Memory B cell (primary cell): Measurements from ENCODE around the gene ZNF775.
"Not testable (repeated sequence)": the region's sequence is repeated elsewhere in the genome, so short reads cannot be mapped to it uniquely, and the experiment has no call there.

Experiments
- ATAC-seq: fragments of 150-1000 bp; cut with Tn5 transposase; 2 replicates; pipeline ENCODE4 v1.10.0; 2021; ENCODE audit warnings: low read depth, mild to moderate bottlenecking, moderate library complexity
- DNase-seq, 2 donors: peaks; one replicate each; pipeline ENCODE4 v3.0.0; 2022; ENCODE audit warnings: low spot score in 2 of 2
- H3K27ac Mint-ChIP-seq: one replicate; pipeline ENCODE4 v1.8.0; 2022; ENCODE audit warnings: mild to moderate bottlenecking, moderate library complexity, mixed read lengths
- H3K27me3 Mint-ChIP-seq: one replicate; pipeline ENCODE4 v1.8.0; 2022; ENCODE audit warnings: mixed read lengths
- H3K36me3 Mint-ChIP-seq: one replicate; pipeline ENCODE4 v1.8.0; 2022; ENCODE audit warnings: mild to moderate bottlenecking, mixed read lengths
- H3K4me1 Mint-ChIP-seq: one replicate; pipeline ENCODE4 v1.8.0; 2022; ENCODE audit warnings: mixed read lengths
- H3K4me3 Mint-ChIP-seq: one replicate; pipeline ENCODE4 v1.8.0; 2022; ENCODE audit warnings: mild to moderate bottlenecking, moderate library complexity, mixed read lengths
- H3K9me3 Mint-ChIP-seq: one replicate; pipeline ENCODE4 v1.8.0; 2022; ENCODE audit warnings: mixed read lengths

The ZNF775 gene

GRCh38 chr7:150377635-150378034, 1.5 kb upstream of the ZNF775 start:
- Mint-ChIP-seq H3K36me3 (peaks cover 2% of the 10 kb centered on the region), H3K4me1 (peaks cover 60% of the 10 kb centered on the region), H3K4me3 (peak overlapping the region; percentile 61), H3K27ac (peak overlapping the region; percentile 98), H3K9me3 (no peaks in the 10 kb centered on the region), H3K27me3 (no peaks in the 10 kb centered on the region)
- ATAC-seq (no peak), DNase-seq (no peak)

GRCh38 chr7:150378115-150378852, 846 bp upstream of the ZNF775 start:
- Mint-ChIP-seq H3K9me3 (no peaks in the 10 kb centered on the region), H3K4me3 (peak overlapping the region; percentile 82), H3K36me3 (peaks cover 2% of the 10 kb centered on the region), H3K27ac (peak overlapping the region; percentile 98), H3K4me1 (peaks cover 60% of the 10 kb centered on the region), H3K27me3 (no peaks in the 10 kb centered on the region)
- DNase-seq (no peak), ATAC-seq (peak; percentile 2)

GRCh38 chr7:150379441-150380379, 580 bp downstream of the ZNF775 start:
- Mint-ChIP-seq H3K4me1 (peaks cover 50% of the 10 kb centered on the region), H3K4me3 (peak overlapping the region; percentile 89), H3K27me3 (no peaks in the 10 kb centered on the region), H3K9me3 (no peaks in the 10 kb centered on the region), H3K27ac (peak overlapping the region; percentile 98), H3K36me3 (no peaks in the 10 kb centered on the region)
- DNase-seq (no peak), ATAC-seq (no peak)

- Mint-ChIP-seq H3K9me3 (no peaks in the 10 kb centered on the region), H3K4me1 (peaks cover 50% of the 10 kb centered on the region), H3K27ac (peak overlapping the region; percentile 98), H3K36me3 (no peaks in the 10 kb centered on the region), H3K4me3 (peak overlapping the region; percentile 89), H3K27me3 (no peaks in the 10 kb centered on the region)
- ATAC-seq (no peak), DNase-seq (no peak)
Observed at GRCh38 chr7:150380463-150380862, 1.3 kb downstream of the ZNF775 start.

- H3K4me1 Mint-ChIP-seq: peaks cover 45% of the 10 kb centered on the region
- no peaks in the 10 kb centered on the region for H3K36me3 Mint-ChIP-seq
- H3K27ac Mint-ChIP-seq: no peak overlapping the region
- DNase-seq (no peak), ATAC-seq (no peak)
- H3K4me3 Mint-ChIP-seq: no peak overlapping the region
- no peaks in the 10 kb centered on the region for H3K9me3 Mint-ChIP-seq
- H3K27me3 Mint-ChIP-seq: no peaks in the 10 kb centered on the region
Observed at GRCh38 chr7:150381096-150381495, 2.0 kb downstream of the ZNF775 start.

GRCh38 chr7:150381785-150382122, 2.6 kb downstream of the ZNF775 start:
- H3K27me3 Mint-ChIP-seq: no peaks in the 10 kb centered on the region
- H3K4me3 Mint-ChIP-seq: no peak overlapping the region
- H3K9me3 Mint-ChIP-seq: no peaks in the 10 kb centered on the region
- peak overlapping the region; percentile 84 for H3K27ac Mint-ChIP-seq
- DNase-seq (no peak), ATAC-seq (no peak)
- peaks cover 2% of the 10 kb centered on the region for H3K36me3 Mint-ChIP-seq
- H3K4me1 Mint-ChIP-seq: peaks cover 39% of the 10 kb centered on the region

- H3K4me3 Mint-ChIP-seq: peak overlapping the region; percentile 14
- peak overlapping the region; percentile 84 for H3K27ac Mint-ChIP-seq
- ATAC-seq: no peak
- no peak for DNase-seq
- H3K4me1 Mint-ChIP-seq: peaks cover 39% of the 10 kb centered on the region
- H3K9me3 Mint-ChIP-seq: no peaks in the 10 kb centered on the region
- H3K36me3 Mint-ChIP-seq: peaks cover 3% of the 10 kb centered on the region
- no peaks in the 10 kb centered on the region for H3K27me3 Mint-ChIP-seq
Observed at GRCh38 chr7:150382123-150382843, 3.2 kb downstream of the ZNF775 start.

DNA sequence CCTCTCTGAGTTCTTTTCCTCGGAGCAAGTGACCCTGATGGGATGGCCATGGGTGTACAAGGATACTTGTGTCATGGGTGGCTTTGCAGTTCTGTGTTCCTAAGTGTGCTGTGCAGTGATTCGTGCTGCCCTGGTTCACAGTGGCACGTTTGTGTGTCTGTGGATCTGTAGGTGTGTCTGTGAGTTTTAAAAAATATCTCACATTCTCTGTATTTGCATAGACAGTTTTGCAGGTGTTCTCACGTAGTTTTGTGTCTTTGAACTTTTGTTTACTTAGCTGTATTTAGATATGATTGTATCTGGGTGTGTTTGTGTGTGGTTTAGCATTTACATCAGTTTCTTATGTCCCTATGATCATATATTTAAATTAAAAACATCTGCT, 3.7 kb downstream of the ZNF775 start:
- ATAC-seq (no peak), DNase-seq (no peak)
- H3K27ac Mint-ChIP-seq: peak overlapping the region; percentile 48
- H3K9me3 Mint-ChIP-seq: no peaks in the 10 kb centered on the region
- no peak overlapping the region for H3K4me3 Mint-ChIP-seq
- peaks cover 3% of the 10 kb centered on the region for H3K36me3 Mint-ChIP-seq
- H3K27me3 Mint-ChIP-seq: no peaks in the 10 kb centered on the region
- H3K4me1 Mint-ChIP-seq: peaks cover 35% of the 10 kb centered on the region

DNA sequence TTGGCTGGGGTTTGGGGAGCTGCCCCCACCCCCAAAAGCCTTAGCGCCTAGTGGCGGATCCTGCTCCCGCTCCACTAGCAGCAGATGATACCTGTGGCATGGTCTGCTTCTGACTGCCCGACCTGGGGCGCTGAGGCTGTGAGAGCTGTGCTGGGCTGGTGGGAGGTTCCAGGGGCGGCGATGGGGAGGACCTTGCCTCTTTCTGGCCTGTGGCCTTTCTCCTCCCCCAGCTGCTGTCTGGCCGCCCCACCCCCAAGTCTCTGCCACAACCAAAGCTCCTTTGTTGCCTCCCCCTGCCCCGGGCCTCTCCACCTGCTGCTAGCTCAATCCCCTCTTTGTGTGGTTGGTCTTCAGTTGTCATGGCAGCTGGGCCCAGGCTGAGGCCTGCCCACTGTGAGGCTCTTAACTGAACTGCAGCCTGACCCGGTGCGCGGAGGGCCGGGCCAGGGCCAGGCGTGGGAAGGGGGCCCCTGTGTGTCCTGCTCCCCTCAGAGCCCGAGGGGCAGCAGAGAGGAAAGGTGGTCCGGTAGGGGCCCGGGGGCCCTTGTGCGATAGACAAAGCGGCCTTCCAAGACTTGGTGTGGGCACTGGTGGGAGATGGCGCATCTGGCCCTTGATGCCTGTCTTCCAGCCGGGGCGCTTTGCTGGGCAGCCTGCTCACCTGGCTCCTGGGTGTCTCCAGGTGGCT, 4.7 kb downstream of the ZNF775 start:
- DNase-seq (no peak), ATAC-seq (no peak)
- no peak overlapping the region for H3K27ac Mint-ChIP-seq
- no peaks in the 10 kb centered on the region for H3K27me3 Mint-ChIP-seq
- H3K36me3 Mint-ChIP-seq: peaks cover 3% of the 10 kb centered on the region
- H3K4me1 Mint-ChIP-seq: peaks cover 31% of the 10 kb centered on the region
- no peaks in the 10 kb centered on the region for H3K9me3 Mint-ChIP-seq
- no peak overlapping the region for H3K4me3 Mint-ChIP-seq

DNA sequence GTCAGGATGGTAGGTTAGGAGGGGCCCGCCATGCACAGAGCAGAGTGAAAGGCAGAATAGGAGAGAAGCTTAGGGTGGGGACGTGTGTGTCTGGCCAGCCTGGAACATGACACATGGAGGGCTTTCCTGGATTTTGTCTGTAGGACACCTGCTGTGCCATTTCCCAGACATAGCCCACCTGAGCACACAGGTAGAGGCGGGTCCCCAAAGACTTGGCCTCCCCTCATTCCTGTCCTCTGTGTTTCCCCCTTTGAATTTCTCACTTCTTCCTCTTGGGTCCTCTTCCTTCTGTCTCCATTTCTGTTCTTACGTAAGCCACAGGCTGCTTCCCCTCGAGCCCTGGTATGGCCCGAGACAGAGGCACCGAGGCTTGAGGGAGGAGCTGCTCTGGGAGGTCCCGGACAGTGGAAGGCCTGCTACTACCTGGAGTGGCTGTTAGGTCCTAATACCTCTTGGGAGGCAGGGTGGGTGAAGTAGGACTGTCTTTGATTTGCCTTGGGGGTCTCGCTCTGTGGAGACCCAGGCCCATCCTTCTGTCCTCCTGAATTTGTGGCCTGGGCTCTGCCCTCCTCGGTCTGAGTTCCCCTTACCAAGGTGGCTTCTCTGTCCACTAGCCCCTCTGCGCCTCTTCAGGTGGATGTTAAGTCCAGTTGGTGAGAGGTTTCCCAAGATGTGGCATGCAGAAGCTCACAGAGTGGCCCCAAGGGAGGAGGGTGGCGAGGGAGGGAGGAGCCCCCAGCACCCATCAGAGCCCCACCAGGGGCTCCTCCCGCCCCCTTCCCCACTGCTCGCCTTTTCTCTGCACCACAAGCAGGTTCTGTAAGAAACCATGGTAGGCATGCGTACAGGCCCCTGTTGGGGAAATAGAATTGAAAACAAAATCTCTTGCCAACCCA, 5.5 kb downstream of the ZNF775 start:
- DNase-seq (no peak), ATAC-seq (no peak)
- peak overlapping the region; percentile 73 for H3K27ac Mint-ChIP-seq
- peaks cover 3% of the 10 kb centered on the region for H3K36me3 Mint-ChIP-seq
- H3K9me3 Mint-ChIP-seq: no peaks in the 10 kb centered on the region
- H3K4me3 Mint-ChIP-seq: no peak overlapping the region
- peaks cover 30% of the 10 kb centered on the region for H3K4me1 Mint-ChIP-seq
- H3K27me3 Mint-ChIP-seq: no peaks in the 10 kb centered on the region

DNA sequence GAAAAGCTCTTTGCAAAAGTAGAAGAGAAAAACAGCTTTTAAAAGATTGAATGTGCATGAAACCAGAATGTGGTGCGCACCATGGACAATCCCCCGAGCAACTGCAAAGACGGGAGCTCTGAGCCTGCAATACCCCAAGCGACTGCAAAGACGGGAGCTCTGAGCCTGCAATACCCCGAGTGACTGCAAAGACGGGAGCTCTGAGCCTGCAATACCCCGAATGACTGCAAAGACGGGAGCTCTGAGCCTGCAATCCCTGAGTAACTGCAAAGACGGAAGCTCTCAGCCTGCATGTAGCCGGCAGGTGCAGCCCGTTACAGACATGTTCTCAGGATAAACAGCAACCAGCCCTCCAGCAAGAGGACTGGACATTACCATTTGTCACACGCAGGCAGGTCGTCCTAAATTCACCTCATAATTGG, 6.2 kb downstream of the ZNF775 start:
- H3K4me3 Mint-ChIP-seq: no peak overlapping the region
- no peak overlapping the region for H3K27ac Mint-ChIP-seq
- H3K27me3 Mint-ChIP-seq: no peaks in the 10 kb centered on the region
- no peak for DNase-seq
- ATAC-seq: no peak
- no peaks in the 10 kb centered on the region for H3K9me3 Mint-ChIP-seq
- H3K4me1 Mint-ChIP-seq: peaks cover 23% of the 10 kb centered on the region
- peaks cover 3% of the 10 kb centered on the region for H3K36me3 Mint-ChIP-seq

- not testable (repeated sequence) for H3K36me3 Mint-ChIP-seq, H3K27me3 Mint-ChIP-seq, DNase-seq, H3K4me3 Mint-ChIP-seq, ATAC-seq, H3K27ac Mint-ChIP-seq, H3K9me3 Mint-ChIP-seq
- peaks cover 18% of the 10 kb centered on the region for H3K4me1 Mint-ChIP-seq
Observed at GRCh38 chr7:150385884-150386283, 6.8 kb downstream of the ZNF775 start.

DNA sequence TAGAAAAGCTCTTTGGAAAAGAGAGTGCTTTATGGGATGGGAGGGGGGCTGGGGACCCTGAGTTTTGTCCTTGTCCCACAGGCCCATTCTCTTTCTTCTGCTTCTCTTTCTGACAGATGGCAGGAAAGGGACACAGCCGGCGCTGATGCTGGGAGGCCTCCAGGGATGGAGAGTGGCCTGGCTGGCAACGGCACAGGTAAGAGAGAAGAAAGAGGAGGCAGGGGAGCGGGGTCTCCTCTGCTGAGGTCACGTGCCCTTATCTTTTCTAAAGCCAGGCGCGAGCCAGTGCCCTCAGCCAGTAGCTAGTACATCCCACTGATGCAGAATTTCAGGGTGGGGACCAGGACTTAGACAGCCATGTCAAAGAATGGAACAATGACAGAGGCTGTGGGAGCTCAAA, 9.2 kb downstream of the ZNF775 start:
- no peak overlapping the region for H3K27ac Mint-ChIP-seq
- ATAC-seq: no peak
- peaks cover 2% of the 10 kb centered on the region for H3K4me1 Mint-ChIP-seq
- peaks cover 3% of the 10 kb centered on the region for H3K36me3 Mint-ChIP-seq
- no peaks in the 10 kb centered on the region for H3K9me3 Mint-ChIP-seq
- no peaks in the 10 kb centered on the region for H3K27me3 Mint-ChIP-seq
- no peak for DNase-seq
- H3K4me3 Mint-ChIP-seq: no peak overlapping the region
